Cardiac muscle cell (in vitro differentiated cells and primary cell): ENCODE measurements around the gene FUNDC2. TPM values are rescaled to one million over a fixed set of nuclear protein-coding genes. Genes with fewer than 3 reads are reported as not detected.

Source experiments
- DNase-seq, 2 donors: peaks; one replicate each; pipeline versions ENCODE4 v3.0.0 to v3.0.0-alpha.2; 2010 to 2017; ENCODE audit warnings: low read depth in 1 of 2, low spot score in 1 of 2
- H3K27ac ChIP-seq: fragments of 200-600 bp; sonication (generic); 2 replicates; pipeline ENCODE4 v1.5.1; 2016
- H3K27me3 ChIP-seq: fragments of 200-600 bp; sonication (generic); 2 replicates; pipeline ENCODE4 v1.6.0; 2016; ENCODE audit warnings: control low read depth
- H3K36me3 ChIP-seq: fragments of 200-600 bp; sonication (generic); 2 replicates; pipeline ENCODE4 v1.5.1; 2016; ENCODE audit warnings: control low read depth
- H3K4me1 ChIP-seq: fragments of 200-600 bp; sonication (generic); 2 replicates; pipeline ENCODE4 v1.8.1; 2017; ENCODE audit warnings: low read depth, mild to moderate bottlenecking, mixed run types
- H3K4me3 ChIP-seq: fragments of 200-600 bp; sonication (generic); 2 replicates; pipeline ENCODE4 v1.5.1; 2016; ENCODE audit warnings: mild to moderate bottlenecking
- H3K9me3 ChIP-seq: fragments of 200-600 bp; sonication (generic); 2 replicates; pipeline ENCODE4 v1.5.1; 2017; ENCODE audit warnings: low read depth, mild to moderate bottlenecking, control low read depth
- CTCF ChIP-seq: IDR thresholded peaks from 2 replicates; pipeline ENCODE4 v1.5.1; 2012; ENCODE audit warnings: low read depth, mild to moderate bottlenecking, low read length
- polyA plus RNA-seq: library from polyadenylated mRNA; unstranded; fragments of >200 nt; fragmentation: Nextera tagmentation; extraction: Ambion mirVana; gene quantifications from 2 replicates; pipeline ENCODE4 v1.2.1, GENCODE V29; 2016
- total RNA-seq: library from RNA; depleted of rRNA; stranded (reverse); fragments of >200 nt; gene quantifications from 2 replicates; pipeline ENCODE4 v1.2.3, GENCODE V29; 2016

Gene FUNDC2
- total and polyA plus RNA-seq, 2 experiments from 2014 or later, result 51.0 to 126 TPM

DNA sequence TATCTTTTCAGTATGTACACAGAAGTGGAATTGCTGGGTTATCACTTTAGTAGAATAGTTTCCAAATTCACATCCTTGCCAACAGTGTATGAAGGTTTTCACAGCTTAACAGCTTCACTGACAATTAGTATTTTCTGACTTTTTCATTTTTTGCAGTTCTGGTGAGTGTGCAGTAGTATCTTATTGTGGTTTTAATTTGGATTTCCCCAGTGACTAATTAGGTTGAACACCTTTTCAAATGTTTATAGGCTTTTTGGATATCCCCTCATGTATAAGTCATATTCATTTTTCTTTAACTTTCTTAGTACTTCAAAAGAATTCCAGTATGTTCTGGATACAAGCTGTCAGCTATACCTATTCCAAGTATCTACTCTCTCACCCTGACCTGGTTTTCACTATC is 81.8 kb downstream of the FUNDC2 start:
- Histone ChIP-seq H3K9me3 (no peaks in the 10 kb centered on the region), H3K4me3 (no peak overlapping the region), H3K27ac (no peak overlapping the region), H3K27me3 (no peaks in the 10 kb centered on the region), H3K36me3 (no peaks in the 10 kb centered on the region), H3K4me1 (no peaks in the 10 kb centered on the region)
- no peak for TF ChIP-seq CTCF
- no peak for DNase-seq

Other genes starting within 250 kb of the FUNDC2 start
- gene MPP1, start 221.4 kb upstream of the FUNDC2 start, total RNA-seq, result 22.5 and 24.1 TPM in 2 replicates
- gene MPP1, start 221.4 kb upstream of the FUNDC2 start, polyA plus RNA-seq, result 28.5 and 36.4 TPM in 2 replicates
- gene SMIM9, start 192.2 kb upstream of the FUNDC2 start, total RNA-seq, result not detected in 2 replicates
- not detected in 2 replicates for gene SMIM9, start 192.2 kb upstream of the FUNDC2 start, polyA plus RNA-seq
- gene F8A1, start 140.5 kb upstream of the FUNDC2 start, total RNA-seq, result 16.0 and 16.8 TPM in 2 replicates
- gene F8A1, start 140.5 kb upstream of the FUNDC2 start, polyA plus RNA-seq, result 39.0 and 42.8 TPM in 2 replicates
- gene F8, start 4.1 kb upstream of the FUNDC2 start, total RNA-seq, result 7.5 and 10.0 TPM in 2 replicates
- gene F8, start 4.1 kb upstream of the FUNDC2 start, polyA plus RNA-seq, result 3.2 and 4.5 TPM in 2 replicates
- 23.3 and 48.7 TPM in 2 replicates for gene CMC4, start 44.3 kb downstream of the FUNDC2 start, total RNA-seq
- gene CMC4, start 44.3 kb downstream of the FUNDC2 start, polyA plus RNA-seq, result 25.6 and 32.0 TPM in 2 replicates
- 1.7 and 2.3 TPM in 2 replicates for gene MTCP1, start 44.3 kb downstream of the FUNDC2 start, total RNA-seq
- gene MTCP1, start 44.3 kb downstream of the FUNDC2 start, polyA plus RNA-seq, result 32.4 and 42.2 TPM in 2 replicates
- gene BRCC3, start 44.7 kb downstream of the FUNDC2 start, total RNA-seq, result 6.0 and 7.6 TPM in 2 replicates
- gene BRCC3, start 44.7 kb downstream of the FUNDC2 start, polyA plus RNA-seq, result 24.7 and 28.0 TPM in 2 replicates
- 42.8 and 50.2 TPM in 2 replicates for gene VBP1, start 189.6 kb downstream of the FUNDC2 start, total RNA-seq
- 116 and 121 TPM in 2 replicates for gene VBP1, start 189.6 kb downstream of the FUNDC2 start, polyA plus RNA-seq
- 1.7 and 2.1 TPM in 2 replicates for gene RAB39B, start 237.6 kb downstream of the FUNDC2 start, total RNA-seq
- gene RAB39B, start 237.6 kb downstream of the FUNDC2 start, polyA plus RNA-seq, result 3.0 and 4.2 TPM in 2 replicates